ENCODE measurements around the gene ABHD5. TPM values are rescaled to one million over a fixed set of nuclear protein-coding genes. Genes with fewer than 3 reads are reported as not detected.
"Not testable (repeated sequence)": the region's sequence is repeated elsewhere in the genome, so short reads cannot be mapped to it uniquely, and the experiment has no call there.

The ABHD5 gene
- total RNA-seq, 1 donor from 2014 or later, result 26.3 TPM

DNA sequence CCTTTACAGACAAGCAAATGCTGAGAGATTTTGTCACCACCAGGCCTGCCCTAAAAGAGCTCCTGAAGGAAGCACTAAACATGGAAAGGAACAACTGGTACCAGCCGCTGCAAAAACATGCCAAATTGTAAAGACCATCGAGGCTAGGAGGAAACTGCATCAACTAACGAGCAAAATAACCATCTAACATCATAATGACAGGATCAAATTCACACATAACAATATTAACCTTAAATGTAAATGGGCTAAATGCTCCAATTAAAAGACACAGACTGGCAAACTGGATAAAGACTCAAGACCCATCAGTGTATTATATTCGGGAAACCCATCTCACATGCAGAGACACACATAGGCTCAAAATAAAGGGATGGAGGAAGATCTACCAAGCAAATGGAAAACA is 9.9 kb upstream of the ABHD5 start:
- DNase-seq; ATAC-seq; intact Hi-C loops (cut with micrococcal nuclease): not testable (repeated sequence)

DNA sequence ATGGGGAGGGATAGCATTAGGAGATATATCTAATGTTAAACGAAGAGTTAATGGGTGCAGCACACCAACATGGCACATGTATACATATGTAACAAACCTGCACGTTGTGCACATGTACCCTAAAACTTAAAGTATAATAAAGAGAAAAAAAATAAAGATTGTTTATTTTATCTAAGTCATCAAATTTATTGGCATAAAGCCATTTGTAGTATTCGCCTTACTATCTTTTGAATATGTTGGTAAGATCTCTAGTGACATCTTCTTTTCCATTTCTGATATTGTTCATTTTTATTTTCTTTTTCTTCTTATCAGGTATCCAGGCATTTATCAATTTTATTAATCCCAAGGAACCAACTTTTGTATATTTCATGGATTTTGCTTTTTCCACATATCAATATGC is 5.8 kb upstream of the ABHD5 start:
- DNase-seq (no peak), ATAC-seq (no peak)
- intact Hi-C loops (cut with micrococcal nuclease), result no loop called here

DNA sequence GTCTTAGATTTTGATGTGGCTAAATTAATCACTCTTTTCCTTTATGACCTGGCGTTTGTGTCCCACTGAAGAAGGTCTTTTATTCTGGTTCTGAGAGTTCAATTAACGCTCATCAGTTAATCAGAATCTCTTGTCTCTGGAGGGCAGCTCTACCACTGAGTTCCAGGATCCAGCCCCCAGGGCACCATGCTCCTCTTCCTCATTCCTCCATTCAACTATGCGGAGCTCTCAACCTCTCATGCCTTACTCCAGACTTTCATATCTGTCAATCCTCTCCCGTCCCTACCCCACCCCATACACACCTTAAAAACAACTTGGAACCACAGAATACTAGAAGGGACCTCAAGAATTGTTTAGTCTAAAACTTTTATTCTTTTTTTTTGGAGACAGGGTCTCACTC is 4.8 kb upstream of the ABHD5 start:
- intact Hi-C loops (cut with micrococcal nuclease), result no loop called here
- DNase-seq, result no peak
- ATAC-seq, result no peak

DNA sequence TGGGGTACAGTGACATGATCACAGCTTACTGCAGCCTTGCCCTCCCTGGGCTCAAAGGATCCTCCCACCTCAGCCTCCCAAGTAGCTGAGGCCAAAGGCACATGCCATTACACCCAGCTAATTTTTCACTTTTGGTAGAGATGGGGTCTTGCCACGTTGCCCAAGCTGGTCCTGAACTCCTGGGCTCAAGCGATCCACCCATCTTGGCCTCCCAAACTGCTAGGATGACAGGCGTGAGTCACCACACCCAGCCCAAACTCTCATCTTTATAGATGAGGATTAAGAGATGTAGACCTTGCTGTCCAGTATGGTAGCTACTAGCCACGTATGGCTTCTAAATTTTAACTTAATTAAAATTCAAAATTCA is 4.4 kb upstream of the ABHD5 start:
- no peak for ATAC-seq
- intact Hi-C loops (cut with micrococcal nuclease), result no loop called here
- no peak for DNase-seq

DNA sequence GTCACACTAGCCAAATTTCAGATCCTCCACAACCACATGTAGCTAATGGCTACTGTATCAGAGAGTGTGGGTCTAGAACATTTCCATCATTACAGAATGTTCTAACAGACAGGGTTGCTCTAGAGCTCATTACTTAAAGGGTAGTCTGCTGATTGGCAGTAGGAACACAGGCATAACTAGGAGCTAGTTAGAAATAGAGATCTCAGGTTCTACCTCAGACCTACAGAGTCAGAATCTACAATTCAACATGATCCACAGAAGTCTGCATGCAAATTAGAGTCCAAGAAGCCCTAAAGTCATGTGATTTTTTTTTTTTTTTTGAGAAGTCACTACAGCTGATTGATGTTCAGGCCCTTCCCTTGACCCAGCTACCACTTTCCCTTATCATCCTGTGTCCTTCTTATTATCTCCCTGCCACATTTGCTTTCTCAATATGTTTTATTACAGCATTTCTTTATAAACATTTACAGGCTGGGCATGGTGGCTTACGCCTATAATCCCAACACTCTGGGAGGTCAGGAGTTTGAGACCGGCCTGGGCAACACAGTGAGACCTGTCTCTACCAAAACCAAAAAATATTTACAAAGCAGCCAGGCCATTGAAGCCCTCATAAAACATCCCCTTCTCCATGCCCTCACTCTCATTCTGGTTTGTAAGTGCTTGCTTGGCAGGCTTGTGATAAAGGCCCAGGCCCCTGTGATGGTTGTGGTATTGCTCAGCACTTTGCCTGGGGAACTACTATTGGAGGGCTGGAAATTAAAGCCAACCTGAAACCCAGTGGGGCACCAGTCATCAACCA is 3.8 kb upstream of the ABHD5 start:
- DNase-seq (no peak), ATAC-seq (no peak)
- intact Hi-C loops (cut with micrococcal nuclease), result no loop called here

DNA sequence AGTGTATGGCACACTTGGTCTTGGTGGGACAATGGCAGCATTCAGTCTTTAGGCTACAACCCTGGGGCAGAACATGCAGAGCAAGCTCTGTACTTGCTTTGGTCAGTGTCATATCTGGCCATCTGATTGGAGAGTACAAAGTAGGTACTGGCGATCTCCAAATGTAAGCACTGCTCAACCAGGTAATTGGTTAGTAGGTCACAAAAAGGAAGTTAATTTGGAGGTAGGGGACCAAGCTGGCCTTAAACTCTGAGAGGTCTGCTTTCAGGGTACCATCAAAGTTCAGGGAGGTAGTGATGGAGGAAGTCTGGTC is 3.3 kb upstream of the ABHD5 start:
- ATAC-seq (no peak), DNase-seq (no peak)
- intact Hi-C loops (cut with micrococcal nuclease), result no loop called here

DNA sequence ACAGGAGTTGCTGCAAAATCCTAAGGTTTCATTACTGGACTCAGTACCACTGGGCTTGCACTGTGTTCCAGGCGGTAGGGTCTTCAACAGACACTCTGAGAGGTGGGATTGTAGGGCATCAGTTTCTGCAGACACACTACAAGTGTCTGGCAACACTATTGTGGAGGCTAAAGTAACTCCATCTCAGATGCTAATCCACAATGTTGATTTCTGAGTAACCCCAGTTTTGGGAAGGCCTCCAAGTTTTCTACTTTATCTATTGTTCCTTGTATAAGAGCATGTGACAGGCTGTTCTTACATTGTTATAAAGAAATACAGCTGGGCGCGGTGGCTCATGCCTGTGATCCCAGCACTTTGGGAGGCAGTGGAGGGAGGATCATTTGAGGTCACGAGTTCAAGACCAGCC is 2.5 kb upstream of the ABHD5 start:
- no peak for DNase-seq
- intact Hi-C loops (cut with micrococcal nuclease), result no loop called here
- no peak for ATAC-seq

DNA sequence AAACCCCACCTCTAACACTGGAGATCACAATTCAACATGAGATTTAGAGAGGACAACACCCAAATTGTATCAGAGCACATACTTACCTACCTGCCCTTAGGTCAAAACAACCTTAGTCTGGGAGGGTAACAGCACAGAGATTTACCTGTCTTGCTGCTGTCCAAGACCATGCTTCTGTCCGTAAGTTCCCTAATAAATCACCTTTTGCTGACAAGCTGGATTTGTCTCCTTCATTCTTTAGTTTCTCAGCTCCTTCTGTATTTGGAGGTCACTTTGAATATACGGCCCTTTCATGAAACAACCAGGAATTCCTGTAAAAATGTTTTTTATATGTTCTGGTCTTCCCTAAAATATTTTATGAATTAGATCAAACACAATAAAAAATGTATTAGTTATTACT is 1.6 kb upstream of the ABHD5 start:
- no peak for ATAC-seq
- no peak for DNase-seq
- intact Hi-C loops (cut with micrococcal nuclease), result no loop called here

DNA sequence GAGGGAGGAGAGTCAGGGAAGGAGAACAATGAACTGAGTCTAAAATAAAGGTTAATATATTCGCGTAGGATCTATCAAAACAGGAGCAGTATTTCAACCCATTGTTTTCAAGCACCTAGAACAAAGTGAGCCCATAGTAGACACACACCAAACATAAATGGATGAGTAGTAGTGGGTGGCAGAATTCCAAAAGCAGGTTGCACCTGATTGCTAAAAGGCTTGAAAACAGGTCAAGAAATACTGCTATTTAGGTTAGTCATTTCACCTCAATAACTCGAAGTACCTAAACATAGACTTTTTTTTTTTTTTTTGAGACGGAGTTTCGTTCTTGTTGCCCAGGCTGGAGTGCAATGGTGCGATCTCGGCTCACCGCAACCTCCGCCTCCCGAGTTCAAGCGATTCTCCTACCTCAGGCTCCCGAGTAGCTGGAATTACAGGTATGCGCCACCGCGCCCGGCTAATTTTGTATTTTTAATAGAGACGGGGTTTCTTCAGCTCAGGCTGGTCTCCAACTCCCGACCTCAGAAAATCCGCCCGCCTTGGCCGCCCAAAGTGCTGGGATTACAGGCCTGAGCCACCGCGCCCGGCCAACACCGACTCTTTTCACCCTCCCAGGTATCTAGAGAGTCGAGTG is 855 bp upstream of the ABHD5 start:
- DNase-seq, result no peak
- no peak for ATAC-seq
- intact Hi-C loops (cut with micrococcal nuclease), result no loop called here

DNA sequence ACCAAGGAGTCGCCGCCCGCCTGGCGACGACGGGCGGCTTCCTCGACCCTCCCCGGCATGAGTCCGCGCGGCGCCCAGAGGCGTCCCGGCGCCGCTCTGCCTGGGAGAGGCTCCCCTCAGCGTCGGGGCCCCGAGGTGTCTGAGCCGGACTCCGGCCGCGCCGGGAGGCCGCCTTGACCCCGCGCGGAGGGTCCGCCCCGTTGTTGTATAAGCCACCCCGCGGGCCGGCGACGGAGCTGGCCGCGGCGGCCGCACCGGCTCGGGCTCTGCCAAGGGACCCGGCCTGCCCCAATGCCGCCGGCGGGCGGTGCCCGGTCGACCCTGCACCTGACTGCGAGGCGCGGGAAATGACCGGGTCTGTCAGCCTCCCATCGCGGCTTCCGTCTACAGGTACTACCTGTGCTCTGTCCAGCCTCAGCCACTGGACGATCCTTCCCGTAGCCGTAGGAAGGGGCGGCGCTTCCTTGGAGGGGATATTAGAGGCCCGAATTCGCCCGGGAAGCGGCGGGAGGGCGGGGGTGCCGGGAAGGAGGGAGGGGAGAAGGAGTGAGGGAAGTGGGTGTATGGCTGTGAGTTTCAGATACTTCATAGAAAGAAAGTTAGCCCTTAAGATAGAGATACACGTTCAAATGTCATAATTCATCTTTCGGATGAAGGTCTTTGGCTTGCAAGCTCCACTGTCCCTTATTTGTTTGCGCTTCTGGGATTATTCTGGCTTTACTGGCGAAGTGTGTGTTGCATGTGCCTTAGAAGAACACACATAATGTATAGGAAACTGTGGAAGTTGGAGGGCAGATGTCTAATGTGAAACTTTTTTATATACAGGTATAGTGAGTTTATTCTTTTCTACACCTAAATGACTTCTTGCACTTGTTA is 620 bp downstream of the ABHD5 start:
- intact Hi-C loops (cut with micrococcal nuclease), result no loop called here
- ATAC-seq, result peak; percentile 65
- DNase-seq, result peak; percentile 79

DNA sequence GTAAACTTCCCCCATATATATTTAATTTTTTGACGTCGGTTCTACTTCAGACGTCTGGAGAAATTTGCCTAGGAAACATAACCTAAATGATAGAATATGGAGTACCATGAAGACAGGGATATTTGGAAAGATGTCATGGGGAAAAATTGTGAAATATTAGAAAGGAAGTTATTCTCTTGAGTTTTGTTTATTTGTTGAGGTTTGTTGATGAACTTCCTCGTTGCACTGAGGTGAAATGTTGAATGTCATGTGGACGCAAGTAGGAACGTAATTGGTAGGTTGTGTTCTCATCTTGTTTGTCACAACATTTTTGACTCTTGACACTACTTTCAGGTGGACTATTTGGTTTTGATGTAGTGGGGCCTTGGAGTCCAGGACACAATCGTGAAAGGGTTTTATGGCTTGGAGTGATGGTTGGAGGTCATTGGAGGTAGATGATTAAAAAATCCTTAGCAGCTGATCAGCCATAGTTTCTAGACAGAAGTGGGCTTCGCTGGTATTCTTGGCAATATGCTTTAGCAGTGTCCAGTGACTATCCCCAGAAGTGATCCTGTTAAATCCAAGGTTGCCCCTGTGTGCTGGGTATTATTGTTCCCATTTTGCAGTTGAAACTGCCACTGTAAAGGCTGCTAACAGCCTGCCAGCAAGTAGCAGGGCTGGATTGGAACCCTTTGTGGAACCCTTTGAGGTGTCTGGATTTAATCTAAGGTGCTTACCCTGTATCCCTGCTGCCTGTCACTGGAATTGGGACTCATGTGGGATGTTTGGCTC is 1.5 kb downstream of the ABHD5 start:
- intact Hi-C loops (cut with micrococcal nuclease), result no loop called here
- ATAC-seq (no peak), DNase-seq (no peak)

DNA sequence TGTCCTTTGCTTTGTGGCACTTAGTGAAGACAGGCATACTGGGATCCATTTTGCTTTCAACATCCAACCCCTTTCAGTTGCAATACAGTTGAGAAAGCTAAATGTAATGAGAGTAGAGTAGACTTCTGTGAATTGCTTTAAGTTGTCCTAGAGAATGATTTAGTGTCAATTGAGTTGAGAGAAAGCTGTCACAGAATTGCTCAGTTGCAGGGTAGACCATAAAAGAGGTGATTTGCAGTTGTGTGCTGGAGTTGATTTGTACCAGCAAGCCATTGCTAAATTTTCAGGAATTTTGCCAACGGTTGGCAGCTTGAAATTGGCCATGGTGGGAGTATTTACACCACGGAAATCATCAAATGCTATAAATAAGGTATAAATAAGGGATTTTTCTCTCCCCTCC is 2.2 kb downstream of the ABHD5 start:
- ATAC-seq, result no peak

DNA sequence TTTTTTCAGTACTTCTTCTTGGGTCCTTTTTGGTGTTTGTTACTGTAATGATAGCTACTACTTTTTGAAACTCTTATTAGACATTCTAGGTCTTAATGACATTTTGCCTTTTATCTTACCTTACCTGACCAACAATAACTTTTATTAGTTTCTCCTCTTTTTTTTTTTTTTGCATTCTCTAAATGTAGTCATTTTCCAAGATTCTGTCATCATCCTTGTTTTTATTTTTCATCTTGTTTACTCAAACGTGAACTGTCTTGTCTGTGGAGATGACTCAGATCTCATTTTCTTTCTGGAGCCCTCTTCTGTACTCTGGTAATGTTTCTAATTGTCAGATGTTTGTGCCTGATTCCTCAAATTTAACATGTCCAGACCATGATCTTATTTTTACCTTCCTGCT is 2.9 kb downstream of the ABHD5 start:
- DNase-seq (no peak), ATAC-seq (no peak)
- intact Hi-C loops (cut with micrococcal nuclease), result no loop called here

More for the DNA sequence above, 2.2 kb downstream of the ABHD5 start:
- DNase-seq, result no peak
- intact Hi-C loops (cut with micrococcal nuclease), result no loop called here

DNA sequence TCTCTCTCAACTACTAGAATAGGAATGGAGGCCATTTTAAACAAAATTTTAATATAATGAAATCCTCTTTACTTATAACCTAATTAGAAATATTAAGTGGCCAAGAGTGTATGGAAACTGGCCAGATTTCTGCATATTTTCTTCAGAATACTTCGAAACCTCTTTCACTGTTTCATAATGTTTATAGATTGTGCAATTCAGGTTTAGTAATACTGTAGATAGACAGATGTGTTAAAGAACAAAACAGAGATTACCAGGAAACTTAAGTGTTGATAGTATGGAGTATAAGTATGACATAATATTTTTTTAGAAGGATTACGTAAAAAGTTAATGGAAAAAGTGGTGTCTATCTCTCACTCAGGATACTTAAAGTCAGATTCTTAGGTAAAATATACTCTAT is 4.7 kb downstream of the ABHD5 start:
- DNase-seq (no peak), ATAC-seq (no peak)
- intact Hi-C loops (cut with micrococcal nuclease), result no loop called here

DNA sequence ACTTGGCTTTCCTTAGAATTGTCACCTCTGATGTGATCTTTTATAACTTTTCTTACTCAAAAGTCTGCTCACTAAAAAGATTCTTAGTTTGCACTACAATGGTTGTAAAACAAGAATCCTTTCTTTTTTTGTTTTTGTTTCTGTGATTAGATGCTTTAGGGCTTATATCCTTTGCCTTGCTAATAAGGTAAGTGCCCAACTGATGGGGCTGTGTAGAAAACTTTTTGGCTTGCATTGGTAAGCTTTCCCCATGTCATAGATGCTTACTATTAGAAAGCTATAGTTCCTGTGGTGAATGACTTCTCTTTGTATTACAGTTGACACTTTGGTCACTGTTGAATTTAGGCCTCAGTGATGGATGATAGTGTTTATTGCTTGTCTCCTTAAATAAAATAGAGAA is 5.1 kb downstream of the ABHD5 start:
- ATAC-seq (no peak), DNase-seq (no peak)
- intact Hi-C loops (cut with micrococcal nuclease), result no loop called here

DNA sequence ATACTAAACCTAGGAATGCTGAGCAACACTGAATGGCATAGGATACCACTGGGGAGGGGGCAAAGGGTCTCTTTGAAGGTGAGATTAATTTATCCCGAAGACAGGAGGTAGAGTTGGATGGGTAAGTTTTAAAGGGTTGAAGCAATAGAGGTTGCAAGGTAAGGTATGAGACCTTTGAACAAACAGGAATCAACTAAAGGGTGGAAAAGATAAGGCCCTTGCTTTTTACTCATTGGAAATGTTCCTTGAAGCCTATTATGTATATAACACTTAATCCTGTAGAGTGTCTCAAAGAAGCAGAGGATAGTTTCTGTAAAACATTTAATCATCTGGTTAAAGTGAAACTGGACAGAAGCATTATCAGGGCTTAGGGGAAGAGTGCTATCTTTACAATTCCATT is 5.7 kb downstream of the ABHD5 start:
- intact Hi-C loops (cut with micrococcal nuclease), result no loop called here
- DNase-seq (no peak), ATAC-seq (no peak)

DNA sequence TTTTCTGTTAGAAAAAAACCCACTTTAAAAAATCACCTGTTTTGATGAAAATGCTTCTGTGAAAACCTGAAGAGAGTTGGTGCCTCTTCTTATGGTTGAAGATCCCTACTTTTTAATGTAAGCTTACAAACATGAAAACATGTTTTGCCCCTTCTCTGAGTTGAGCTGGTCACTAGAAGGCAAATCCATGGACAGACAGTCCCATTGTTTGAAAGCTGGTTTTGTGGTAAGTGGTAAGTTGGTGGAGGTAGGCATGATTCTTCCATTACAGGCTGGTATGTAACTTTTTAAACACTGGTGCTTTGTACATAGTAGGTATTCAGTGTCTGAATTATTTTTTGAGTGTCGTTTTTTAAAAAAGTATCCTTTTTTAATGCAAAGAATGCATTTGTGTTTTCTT is 6.1 kb downstream of the ABHD5 start:
- ATAC-seq, result no peak
- no peak for DNase-seq
- intact Hi-C loops (cut with micrococcal nuclease), result no loop called here

DNA sequence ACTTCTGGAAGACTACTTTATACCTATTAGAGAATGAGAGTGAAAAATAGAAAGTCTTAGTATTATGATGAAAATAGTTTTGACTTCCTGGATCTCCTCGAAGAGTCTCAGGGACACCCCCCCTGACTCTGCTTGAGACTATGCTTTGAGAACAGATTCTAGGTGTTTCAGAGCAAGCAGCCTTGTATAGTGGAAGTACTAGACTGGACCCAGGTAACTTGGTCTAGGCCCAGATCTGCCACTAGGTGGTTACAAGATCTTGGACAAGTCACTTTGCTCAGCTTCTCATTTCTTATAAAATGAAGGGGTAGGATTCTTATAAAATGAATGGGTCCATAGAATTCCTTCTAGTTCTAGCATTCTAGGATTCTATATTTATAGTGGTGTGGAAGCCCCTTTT is 9.1 kb downstream of the ABHD5 start:
- DNase-seq, result no peak
- intact Hi-C loops (cut with micrococcal nuclease), result no loop called here
- ATAC-seq, result no peak

DNA sequence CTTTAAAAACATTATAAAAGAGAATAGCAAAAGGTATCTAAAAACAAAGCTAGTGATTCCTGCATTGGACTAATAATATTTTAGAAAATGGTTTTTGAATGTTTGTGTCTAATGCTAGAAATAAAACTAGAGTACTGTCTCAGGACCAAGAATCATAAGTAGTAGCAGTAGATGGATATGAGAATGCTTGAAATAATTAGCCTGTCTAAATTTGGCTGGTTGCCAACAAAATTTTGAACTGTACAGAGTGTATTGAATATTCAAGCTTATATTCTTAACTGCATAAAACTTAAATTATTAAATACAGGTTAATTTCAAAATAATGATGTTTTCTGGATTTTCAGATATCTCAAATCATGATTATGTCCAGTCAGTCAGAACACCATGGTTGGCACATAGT is 14.0 kb downstream of the ABHD5 start:
- DNase-seq (no peak), ATAC-seq (no peak)
- intact Hi-C loops (cut with micrococcal nuclease), result no loop called here

DNA sequence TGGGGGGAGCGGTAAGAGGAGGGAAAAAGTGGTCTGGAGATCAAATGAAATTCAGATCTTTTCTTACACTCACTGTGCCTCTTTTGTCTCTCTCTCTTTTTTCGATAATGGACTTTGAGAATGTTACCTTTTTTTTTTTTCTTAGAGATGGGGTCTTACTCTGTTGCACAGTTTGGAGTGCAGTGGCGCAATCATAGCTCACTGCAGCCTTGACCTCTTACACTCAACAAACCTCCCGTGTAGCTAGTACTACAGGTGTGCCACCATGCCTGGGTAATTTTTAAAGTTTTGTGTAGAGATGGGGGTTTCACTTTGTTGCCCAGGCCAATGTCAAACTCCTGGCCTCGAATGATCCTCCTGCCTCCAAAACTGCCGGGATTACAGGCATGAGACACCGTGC is 15.6 kb downstream of the ABHD5 start:
- intact Hi-C loops (cut with micrococcal nuclease), result no loop called here
- ATAC-seq (no peak), DNase-seq (no peak)

Measured in left ventricle myocardium superior (tissue), 1 donor.